ENCODE data around the gene LRRC9. TPM values are rescaled to one million over a fixed set of nuclear protein-coding genes. Genes with fewer than 3 reads are reported as not detected.

Gene LRRC9
- total and polyA plus RNA-seq, 2 donors (not counting 3 experiments of a cell fraction or from before 2014, with no cell fraction given) = not detected

DNA sequence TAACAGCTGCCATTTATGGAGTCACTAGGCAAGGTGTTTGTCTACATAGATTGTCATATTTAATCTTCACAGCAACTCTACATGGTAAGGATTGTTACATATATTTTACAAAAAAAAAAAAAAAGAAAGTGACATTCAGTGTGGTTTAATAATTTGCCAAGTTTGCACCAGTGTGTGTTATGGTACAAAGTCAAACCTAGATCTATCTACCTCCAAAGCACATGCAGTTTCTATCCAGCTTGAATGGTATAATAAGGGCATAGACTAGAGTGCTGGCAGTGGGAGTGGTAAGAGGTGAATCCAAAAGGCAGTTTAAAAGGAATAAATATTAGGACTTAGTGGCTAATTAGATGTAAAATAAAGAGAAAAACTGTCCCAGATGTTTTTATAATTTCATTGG, 105.6 kb downstream of the LRRC9 start:
- Histone ChIP-seq H4K20me1 (replicated peaks; ENCODE audit: control insufficient read depth, extremely low read depth, insufficient read depth, low read length) (no peaks in the 10 kb centered on the region), H3K9ac (replicated peaks; ENCODE audit: extremely low read depth, insufficient read depth, low read length) (no peak overlapping the region), H3K9me3 (replicated peaks; ENCODE audit: control insufficient read depth, insufficient read depth, low read length) (no peaks in the 10 kb centered on the region), H3K27me3 (ENCODE audit: control insufficient read depth in 2 of 2, insufficient read depth in 2 of 2, low read length in 2 of 2) (peaks cover 0 to 3% of the 10 kb centered on the region in 2 experiments), H3K9me1 (replicated peaks; ENCODE audit: control insufficient read depth, extremely low read depth, insufficient read depth, low read length) (no peaks in the 10 kb centered on the region), H2AFZ (ENCODE audit: low read depth, low read length) (no peak overlapping the region), H3K4me2 (ENCODE audit: insufficient read depth, low read length) (no peak overlapping the region), H3K27ac (ENCODE audit: insufficient read depth, low read depth, low read length) (no peak overlapping the region), H3K36me3 (ENCODE audit: control insufficient read depth in 2 of 2, extremely low read depth in 1 of 2, insufficient read depth in 2 of 2, low read length in 2 of 2) (no peaks in the 10 kb centered on the region), H3K4me3 (replicated peaks in 1 of 3; ENCODE audit: insufficient read depth in 1 of 3, low read depth in 1 of 3, low read length in 3 of 3) (no peak overlapping the region), H3K79me2 (ENCODE audit: control insufficient read depth, insufficient read depth, low read length) (no peaks in the 10 kb centered on the region), H3K4me1 (ENCODE audit: control insufficient read depth, extremely low read depth, insufficient read depth, low read length) (no peaks in the 10 kb centered on the region)
- intact Hi-C loops (cut with micrococcal nuclease) (no loop called here), dilution Hi-C loops (cut with MboI; ENCODE audit: extremely low pct_ligation_motif_present, low sequenced_read_pairs) (no loop called here)
- FAIRE-seq (no peak), DNase-seq (ENCODE audit: low read depth, low spot score) (no peak)
- no peak for TF ChIP-seq GATA2 (IDR thresholded peaks at IDR 0.05; ENCODE audit: insufficient read depth, insufficient read length, low read depth, low read length)
- no peak for TF ChIP-seq JUN (IDR thresholded peaks at IDR 0.05; ENCODE audit: borderline replicate concordance, insufficient read depth, insufficient read length, low read depth)
- no peak for TF ChIP-seq POLR2A (IDR thresholded peaks at IDR 0.05; ENCODE audit: low read depth, low read length)
- no peak for TF ChIP-seq POLR2AphosphoS5 (IDR thresholded peaks at IDR 0.05; ENCODE audit: insufficient read depth, low read depth, low read length)
- no peak for TF ChIP-seq EZH2 (IDR thresholded peaks at IDR 0.05; ENCODE audit: borderline replicate concordance, low read depth, low read length, severe bottlenecking)
- TF ChIP-seq, protein P1, sequence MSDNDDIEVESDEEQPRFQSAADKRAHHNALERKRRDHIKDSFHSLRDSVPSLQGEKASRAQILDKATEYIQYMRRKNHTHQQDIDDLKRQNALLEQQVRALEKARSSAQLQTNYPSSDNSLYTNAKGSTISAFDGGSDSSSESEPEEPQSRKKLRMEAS (IDR thresholded peaks at IDR 0.05; ENCODE audit: insufficient read depth, insufficient read length) = no peak
- TF ChIP-seq, protein P2, sequence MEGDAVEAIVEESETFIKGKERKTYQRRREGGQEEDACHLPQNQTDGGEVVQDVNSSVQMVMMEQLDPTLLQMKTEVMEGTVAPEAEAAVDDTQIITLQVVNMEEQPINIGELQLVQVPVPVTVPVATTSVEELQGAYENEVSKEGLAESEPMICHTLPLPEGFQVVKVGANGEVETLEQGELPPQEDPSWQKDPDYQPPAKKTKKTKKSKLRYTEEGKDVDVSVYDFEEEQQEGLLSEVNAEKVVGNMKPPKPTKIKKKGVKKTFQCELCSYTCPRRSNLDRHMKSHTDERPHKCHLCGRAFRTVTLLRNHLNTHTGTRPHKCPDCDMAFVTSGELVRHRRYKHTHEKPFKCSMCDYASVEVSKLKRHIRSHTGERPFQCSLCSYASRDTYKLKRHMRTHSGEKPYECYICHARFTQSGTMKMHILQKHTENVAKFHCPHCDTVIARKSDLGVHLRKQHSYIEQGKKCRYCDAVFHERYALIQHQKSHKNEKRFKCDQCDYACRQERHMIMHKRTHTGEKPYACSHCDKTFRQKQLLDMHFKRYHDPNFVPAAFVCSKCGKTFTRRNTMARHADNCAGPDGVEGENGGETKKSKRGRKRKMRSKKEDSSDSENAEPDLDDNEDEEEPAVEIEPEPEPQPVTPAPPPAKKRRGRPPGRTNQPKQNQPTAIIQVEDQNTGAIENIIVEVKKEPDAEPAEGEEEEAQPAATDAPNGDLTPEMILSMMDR (IDR thresholded peaks at IDR 0.05; ENCODE audit: extremely low read depth in 1 of 2, insufficient read depth in 1 of 2, low read depth in 1 of 2, low read length in 2 of 2) = no peak
- TF ChIP-seq FOS (IDR thresholded peaks at IDR 0.05; ENCODE audit: borderline replicate concordance, insufficient read depth, low read length) = no peak
- TF ChIP-seq MYC (IDR thresholded peaks at IDR 0.05; ENCODE audit: low read depth, low read length) = no peak
- POLR2A ChIA-PET = no interaction called here
- CTCF ChIA-PET = no interaction called here
- no TSS peak for BruUV-seq (replicated peaks)
